RWPE1 (cell line): ENCODE data around the gene ENTHD1.

ENCODE experiments used
- CTCF ChIA-PET: fragments of 350-600 bp; sonication (Branson Sonifier 250); formaldehyde crosslinking; extraction: SDS; loops from one replicate; lab custom pipeline; 2021; lab: Yijun Ruan, JAX
- POLR2A ChIA-PET: fragments of 400-600 bp; formaldehyde crosslinking; extraction: SDS; loops from one replicate; lab custom pipeline; 2020; ENCODE audit warnings: antibody characterized with exemption; ENCODE audit not compliant: low non-redundant PET; lab: Yijun Ruan, JAX
- DNase-seq: peaks from one replicate; pipeline ENCODE4 v3.0.0; 2012; ENCODE audit warnings: low spot score
- H3K27ac ChIP-seq: fragments of 450-650 bp; 2 replicates; pipeline ENCODE4 v1.5.1; 2017
- CTCF ChIP-seq: fragments of 450-650 bp; conservative IDR thresholded peaks from 2 replicates; pipeline ENCODE4 v1.5.1; 2017; ENCODE audit warnings: low read depth, mild to moderate bottlenecking

The ENTHD1 gene

GRCh38 chr22:39707351-39707750, 186.2 kb downstream of the ENTHD1 start:
- CTCF ChIA-PET: interaction anchor here (0.6 kb wide), 3 partner anchors 9 to 166 kb away, joined by 3 read pairs; no protein-coding TSS in a partner anchor
- no peak overlapping the region for H3K27ac ChIP-seq
- POLR2A ChIA-PET: interaction anchor here (0.6 kb wide), 1 partner anchor 24 kb away, joined by 4 read pairs; no protein-coding TSS in a partner anchor
- DNase-seq: no peak
- TF ChIP-seq CTCF: no peak

DNA sequence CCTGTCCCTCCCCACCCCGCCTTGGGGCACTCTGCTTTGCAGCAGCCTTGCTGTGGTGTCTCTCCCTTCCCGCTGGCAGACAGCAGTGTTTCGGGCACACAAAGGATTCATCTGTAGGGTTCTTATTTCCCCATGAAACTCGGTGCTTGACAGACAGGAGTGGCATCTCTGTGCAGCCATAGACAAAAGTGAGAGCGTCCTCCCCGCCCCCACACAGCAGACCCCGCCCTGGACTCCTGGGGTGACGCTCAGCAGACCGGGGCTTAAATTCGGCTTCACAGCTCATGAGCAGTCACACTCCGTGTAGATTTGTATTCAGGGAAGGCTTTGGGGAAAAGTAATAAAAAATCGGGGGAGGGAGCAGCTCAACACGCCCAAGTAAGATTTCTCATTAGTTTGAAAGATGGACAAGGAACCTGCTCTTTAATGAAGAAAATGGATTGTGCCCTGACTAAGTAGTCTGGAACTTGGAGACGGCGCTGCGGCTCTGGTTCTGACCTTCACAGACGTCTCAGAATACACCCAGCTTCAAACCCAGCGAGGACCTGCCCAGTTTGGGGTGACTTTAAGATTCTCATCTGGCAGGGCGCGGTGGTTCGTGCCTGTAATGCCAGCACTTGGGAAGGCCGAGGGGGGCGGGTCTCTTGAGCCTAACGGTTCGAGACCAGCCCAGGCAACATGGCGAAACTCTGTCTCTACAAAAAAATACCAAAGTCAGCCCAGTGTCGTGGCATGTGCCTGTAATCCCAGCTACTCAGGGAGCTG, 187.0 kb downstream of the ENTHD1 start:
- no peak overlapping the region for H3K27ac ChIP-seq
- DNase-seq: no peak
- no peak for TF ChIP-seq CTCF
- ChIA-PET CTCF (interaction anchor here (0.6 kb wide), 1 partner anchor 165 kb away, joined by 3 read pairs; no protein-coding TSS in a partner anchor), POLR2A (no interaction called here)

DNA sequence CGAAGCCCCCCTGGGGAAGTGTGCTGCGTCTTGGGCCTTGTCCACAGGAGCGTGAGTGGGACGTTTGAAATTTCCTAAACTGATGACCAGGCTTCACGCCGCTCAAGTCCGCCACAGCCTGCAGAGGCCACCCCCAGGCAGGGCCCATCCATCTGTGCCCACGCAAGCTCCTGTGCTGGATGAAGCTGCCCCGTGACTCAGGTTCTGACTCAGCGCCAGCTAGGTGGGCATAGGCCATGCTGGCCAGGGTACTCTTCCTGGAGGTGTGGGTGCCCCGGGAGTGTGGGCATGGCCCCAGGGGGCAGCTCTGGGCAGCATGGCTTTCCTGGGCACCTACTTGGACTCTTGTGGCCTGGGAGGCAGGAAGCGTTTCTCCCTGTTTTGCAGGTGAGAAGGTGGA, 188.2 kb downstream of the ENTHD1 start:
- no peak for DNase-seq
- CTCF ChIA-PET: no interaction called here
- POLR2A ChIA-PET: no interaction called here

GRCh38 chr22:39703928-39704639, 189.5 kb downstream of the ENTHD1 start:
- DNase-seq: no peak
- ChIA-PET CTCF (no interaction called here), POLR2A (no interaction called here)
- H3K27ac ChIP-seq: peak overlapping the region; percentile 72
- TF ChIP-seq CTCF: no peak

More for the DNA sequence above, 188.2 kb downstream of the ENTHD1 start:
- no peak overlapping the region for H3K27ac ChIP-seq
- no peak for TF ChIP-seq CTCF

GRCh38 chr22:39703091-39703490, 190.5 kb downstream of the ENTHD1 start:
- H3K27ac ChIP-seq: peak overlapping the region; percentile 72
- POLR2A ChIA-PET: no interaction called here
- CTCF ChIA-PET: no interaction called here
- no peak for TF ChIP-seq CTCF
- no peak for DNase-seq

DNA sequence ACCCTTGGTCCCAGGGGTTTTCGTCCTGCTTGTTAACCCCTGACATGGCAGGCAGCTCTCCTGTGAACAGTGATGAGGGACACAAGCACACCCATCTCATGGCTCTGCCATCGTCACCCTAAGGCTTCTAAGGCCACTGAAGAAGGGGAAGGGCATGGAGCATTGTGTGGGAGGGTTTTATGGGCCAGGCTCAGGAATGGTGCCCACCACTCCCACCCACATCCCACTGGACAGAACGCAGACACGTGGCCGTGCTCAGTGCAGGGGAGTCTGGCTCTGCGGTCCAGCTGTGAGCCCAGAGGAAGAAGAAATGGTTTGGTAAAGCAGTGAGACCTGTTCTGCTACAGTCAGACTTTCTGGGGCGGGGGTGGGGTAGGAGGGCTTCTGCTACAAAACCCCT, 193.0 kb downstream of the ENTHD1 start:
- no peak overlapping the region for H3K27ac ChIP-seq
- CTCF ChIA-PET: no interaction called here
- POLR2A ChIA-PET: no interaction called here
- no peak for DNase-seq
- no peak for TF ChIP-seq CTCF
